Activated CD4-positive, CD25-positive, alpha-beta regulatory T cell treated with anti-CD3 and anti-CD28 coated beads, Interleukin-2, amount 50 U/mL, for 24 hours (primary cell): ENCODE data around the gene KRTAP4-9.
"Not testable (repeated sequence)": the region's sequence is repeated elsewhere in the genome, so short reads cannot be mapped to it uniquely, and the experiment has no call there.

Source experiments
- ATAC-seq, 2 donors: fragments of 150-1000 bp; cut with Tn5 transposase; one replicate each; pipeline ENCODE4 v1.10.0; 2021; ENCODE audit warnings: mild to moderate bottlenecking in 1 of 2, moderate library complexity in 1 of 2

The KRTAP4-9 gene

DNA sequence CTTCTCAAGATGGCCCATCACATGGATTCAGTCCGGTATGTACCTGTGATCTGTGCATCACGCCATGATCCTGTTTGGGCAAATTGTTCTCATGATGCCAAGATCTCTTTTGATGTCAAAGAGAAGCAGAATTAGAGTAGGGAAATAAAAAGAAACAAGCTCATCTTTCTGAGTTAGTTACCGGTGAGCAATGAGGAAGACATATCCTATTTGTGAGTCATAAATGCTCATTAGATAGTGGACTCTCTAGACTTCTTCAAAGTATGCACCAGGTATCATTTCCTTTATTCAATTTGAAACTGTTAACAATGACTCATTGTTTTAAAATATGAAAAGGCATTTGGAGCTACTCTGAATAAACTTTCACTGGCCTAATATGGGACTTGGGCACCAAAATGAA lies 26.8 kb downstream of the KRTAP4-9 start:
- peak in 1 of 2 donors; percentile 51 for ATAC-seq

DNA sequence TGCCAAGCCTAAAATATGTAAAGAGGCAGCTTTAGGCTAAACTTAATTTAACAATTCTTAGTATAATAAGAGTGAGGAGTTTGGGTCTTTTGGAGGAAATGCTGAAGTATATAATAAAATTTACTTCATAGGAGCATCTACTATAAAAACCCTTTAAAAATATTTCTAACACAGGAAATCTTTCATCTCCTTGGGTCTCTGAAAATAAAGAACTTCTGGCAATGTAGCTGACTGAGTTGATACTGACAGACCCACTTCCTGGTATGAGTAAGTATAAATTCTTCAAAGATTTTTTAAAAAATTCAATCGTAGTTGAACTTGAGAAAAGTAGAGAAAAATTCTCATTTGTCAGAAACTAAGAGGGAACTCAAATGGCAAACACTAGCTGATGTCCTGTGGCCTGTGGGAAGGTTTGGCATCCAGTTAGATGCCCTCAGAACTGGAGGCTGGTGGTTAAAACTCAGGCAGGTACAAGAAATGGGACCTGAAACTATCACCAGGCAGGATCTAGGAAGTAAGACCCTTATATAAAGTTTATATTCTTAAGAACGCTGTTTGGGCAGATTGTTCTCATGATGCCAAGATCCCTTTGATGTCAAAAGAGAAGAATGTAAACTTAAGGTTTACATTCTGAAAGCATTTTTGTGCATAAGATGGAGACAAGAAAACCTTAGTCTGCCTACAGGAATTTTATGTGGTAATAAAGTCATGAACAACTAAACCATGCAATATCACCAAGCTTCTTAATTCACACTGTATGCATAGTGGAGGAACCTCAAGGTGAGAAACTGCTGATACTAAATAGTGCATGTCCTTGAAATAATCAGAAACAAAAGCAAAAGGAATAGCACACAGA lies 28.9 kb downstream of the KRTAP4-9 start:
- ATAC-seq: no peak

DNA sequence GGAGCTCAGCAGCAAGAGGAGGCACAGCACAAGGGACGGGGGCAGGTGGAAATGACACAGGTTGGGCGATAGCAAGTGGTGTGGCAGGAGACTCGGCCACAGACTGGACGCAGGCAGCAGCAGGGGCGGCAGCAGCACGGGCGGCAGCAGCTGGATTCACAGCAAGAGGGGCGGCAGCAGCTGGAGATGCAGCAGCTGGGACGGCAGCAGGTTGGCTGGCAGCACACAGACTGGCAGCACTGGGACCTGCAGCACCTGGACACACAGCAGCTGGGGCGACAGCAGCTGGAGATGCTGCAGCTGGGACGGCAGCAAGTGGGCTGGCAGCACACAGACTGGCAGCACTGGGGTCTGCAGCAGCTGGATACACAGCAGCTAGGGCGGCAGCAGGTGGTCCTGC lies 34.7 kb downstream of the KRTAP4-9 start:
- not testable (repeated sequence) for ATAC-seq

DNA sequence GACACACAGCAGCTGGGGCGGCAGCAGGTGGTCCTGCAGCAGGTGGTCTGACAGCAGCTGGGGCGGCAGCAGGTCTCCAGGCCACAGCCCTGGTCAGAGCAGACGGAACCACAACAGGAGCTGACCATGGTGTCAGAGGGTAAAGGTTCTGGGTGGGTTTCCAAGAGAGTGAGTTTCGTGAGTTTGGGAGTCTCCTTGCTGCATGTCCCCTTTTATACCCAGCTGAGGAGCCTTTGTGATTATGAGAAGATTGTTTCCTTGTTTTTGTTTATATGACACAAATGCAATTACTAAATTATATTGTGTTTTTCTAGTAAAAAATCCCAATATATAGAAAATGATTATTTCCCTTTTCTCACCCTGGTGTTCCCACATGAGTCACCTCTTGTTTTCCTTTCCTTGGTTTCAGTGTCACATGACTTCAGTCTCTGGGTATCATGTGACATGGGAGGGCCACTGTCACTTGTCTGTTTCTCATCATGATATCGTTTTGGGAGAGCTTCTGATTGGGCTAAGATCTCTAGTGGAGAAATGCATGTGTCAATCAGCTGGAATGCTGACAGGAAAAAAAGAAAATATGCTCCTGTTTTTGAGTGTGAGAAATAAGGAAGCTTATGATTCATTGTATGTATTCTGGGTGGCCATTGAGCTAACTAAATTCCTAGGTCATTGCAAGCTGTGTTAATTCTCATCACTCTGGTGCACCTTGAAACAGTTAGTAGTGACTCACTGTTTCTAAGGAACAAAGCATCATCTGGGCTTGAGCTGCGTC lies 35.4 kb downstream of the KRTAP4-9 start, which contains the start of gene KRTAP4-6:
Gene KRTAP4-6 (minus strand): TSS at position 185 of the 772 bp plus-strand sequence. CDS start 57 bp downstream, at position 128.
- no peak for ATAC-seq

DNA sequence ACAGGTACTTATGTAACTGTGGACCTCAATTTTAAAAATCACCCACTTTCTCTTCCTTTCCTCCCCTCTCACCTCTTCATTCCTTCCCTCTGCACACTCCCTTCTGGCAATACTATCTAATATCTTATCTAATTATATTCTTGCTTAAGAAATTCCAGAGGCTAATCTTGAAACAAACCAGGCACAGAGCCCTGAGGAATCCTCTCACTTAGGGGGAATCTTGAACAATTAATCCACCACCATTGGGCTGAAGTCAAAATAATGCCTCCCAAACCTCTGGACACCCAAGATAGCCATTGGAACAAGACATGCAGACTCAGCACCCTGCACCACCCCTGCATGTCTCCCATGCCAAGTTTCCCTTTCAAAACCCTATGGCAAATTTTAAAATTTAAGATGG lies 36.2 kb downstream of the KRTAP4-9 start:
- no peak for ATAC-seq

DNA sequence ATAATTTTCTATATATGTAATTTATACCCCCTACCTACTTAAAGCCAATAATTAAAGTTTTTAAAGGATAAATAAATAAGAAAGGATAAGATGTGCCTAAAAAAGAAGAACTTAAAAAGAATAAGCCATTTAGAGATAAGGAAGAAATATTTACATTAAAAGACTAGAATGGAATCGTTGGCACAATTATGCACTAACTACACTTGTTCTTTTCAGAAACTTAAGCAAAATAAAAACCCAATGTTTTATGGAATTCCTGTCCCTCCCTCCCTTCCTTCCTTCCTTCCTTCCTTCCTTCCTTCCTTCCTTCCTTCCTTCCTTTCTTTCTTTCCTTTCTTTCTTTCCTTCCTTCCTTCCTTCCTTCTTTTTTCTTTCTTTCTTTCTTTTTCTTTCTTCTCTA lies 39.7 kb downstream of the KRTAP4-9 start:
- no peak for ATAC-seq

DNA sequence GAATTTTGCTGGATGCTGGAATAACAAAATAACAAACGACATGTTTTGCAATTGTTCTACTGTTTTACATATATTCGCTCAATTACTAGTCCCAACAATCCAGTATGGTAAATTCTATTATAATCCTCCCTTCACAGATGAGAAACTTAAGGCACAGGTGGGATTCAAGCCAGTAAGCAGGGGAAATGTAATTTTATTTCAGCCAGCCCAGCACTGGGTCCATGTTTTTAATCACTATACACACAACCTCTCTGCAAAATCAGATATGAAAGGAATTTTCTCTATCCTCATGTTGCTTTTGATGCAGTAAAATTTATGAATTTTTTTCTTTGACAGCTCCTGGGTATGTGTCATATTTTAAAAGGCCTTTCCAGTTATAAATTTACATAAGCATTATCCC lies 40.1 kb downstream of the KRTAP4-9 start:
- ATAC-seq: no peak

DNA sequence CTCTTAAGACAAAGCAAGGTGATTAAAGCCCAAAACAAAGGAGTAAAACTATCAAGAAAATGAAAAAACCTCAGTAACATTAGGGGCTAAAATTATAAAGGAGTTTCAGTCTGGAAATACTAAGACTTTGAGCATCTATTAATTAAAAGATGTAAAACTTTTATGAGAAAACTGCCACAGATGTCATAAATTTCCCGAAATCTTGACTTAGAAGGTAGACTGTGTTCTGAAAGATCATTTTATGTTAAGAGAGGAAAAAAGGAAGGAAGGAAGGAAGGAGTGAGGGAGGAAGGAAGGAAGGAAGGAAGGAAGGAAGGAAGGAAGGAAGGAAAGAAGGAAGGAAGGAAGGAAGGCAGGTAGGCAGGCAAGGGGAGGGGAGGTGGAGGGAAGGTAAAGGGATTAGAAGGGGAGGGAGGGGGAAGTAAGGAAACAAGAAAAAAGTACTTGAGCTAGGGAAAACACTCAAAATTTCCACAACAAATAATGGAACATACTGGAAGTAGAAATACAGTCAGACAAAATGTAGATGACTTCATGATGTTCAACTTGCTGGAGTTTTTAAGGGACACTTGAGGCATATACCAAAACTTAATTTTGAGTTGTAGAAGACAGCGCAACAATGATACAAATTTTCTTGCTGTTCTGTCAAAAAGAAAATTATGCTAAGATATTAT lies 42.5 kb downstream of the KRTAP4-9 start:
- no peak for ATAC-seq

DNA sequence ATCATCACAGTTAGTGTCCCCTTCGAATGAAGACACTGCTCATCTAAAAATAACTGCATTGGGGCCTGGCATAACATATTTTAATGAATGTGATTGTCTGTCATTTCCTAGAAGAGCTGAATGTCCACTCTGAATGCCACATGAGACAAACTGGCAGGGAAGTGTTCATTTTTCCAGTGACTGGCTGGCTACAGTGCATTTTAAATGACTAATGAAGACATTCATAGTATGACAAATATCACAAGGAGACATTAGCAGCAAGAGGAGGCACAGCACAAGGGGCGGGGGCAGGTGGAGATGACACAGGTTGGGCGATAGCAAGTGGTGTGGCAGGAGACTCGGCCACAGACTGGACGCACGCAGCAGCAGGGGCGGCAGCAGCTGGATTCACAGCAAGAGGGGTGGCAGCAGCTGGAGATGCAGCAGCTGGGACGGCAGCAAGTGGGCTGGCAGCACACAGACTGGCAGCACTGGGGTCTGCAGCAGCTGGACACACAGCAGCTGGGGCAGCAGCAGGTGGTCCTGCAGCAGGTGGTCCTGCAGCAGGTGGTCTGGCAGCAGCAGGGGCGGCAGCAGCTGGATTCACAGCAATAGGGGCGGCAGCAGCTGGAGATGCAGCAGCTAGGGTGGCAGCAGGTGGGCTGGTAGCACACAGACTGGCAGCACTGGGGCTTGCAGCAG lies 43.9 kb downstream of the KRTAP4-9 start:
- not testable (repeated sequence) for ATAC-seq

DNA sequence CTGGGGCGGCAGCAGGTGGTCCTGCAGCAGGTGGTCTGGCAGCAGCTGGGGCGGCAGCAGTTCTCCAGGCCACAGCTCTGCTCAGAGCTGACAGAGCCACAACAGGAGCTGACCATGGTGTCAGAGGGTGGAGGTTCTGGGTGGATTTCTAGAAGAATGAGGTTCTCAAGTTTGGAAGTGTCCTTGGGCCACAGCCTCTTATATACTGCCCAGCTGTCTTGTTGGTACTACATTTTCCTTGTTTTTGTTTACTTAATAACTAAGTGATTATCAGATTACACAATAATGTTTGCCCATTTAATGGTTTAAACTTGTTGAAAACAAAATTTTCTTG lies 44.4 kb downstream of the KRTAP4-9 start, which contains the start of gene KRTAP4-5:
Gene KRTAP4-5 (minus strand): TSS at position 174 of the 334 bp plus-strand sequence. CDS start 58 bp downstream, at position 116.
- no peak for ATAC-seq

DNA sequence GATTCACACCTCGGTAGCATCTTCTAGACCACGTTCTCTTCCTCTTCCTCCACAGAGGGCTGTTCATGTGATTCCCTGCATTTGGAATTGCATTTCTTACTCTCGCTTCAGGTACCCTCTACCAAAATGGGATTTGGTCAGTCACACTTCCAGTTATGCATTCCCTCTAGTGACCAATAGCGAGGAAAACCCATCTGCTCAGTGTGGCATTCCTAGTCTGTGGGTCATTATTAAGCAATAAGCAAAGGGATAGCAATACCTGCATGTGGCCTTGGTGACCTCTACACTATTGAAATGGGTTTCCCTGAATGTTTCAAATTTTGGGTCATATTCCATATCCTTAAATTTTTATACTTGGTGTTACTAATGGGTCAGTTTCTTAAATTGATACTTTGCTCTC lies 44.8 kb downstream of the KRTAP4-9 start:
- no peak for ATAC-seq

DNA sequence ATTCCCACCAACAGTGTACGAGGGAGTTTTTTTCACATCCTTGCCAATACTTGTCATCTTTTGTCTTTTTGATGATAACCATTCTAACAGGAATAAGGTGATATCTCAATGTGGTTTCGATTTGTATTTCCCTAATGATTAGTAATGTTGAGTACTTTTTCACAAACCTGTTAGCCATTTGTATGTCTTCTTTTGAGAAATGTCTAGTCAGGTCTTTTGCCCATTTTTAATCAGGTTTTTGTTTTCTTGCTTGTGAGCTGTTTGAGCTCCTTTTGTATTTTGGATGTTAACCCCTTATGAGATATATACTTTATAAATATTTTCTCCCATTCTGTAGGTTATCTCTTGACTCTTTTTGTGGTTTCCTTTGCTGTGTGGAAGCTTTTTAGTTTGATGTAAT lies 46.3 kb downstream of the KRTAP4-9 start:
- no peak for ATAC-seq

DNA sequence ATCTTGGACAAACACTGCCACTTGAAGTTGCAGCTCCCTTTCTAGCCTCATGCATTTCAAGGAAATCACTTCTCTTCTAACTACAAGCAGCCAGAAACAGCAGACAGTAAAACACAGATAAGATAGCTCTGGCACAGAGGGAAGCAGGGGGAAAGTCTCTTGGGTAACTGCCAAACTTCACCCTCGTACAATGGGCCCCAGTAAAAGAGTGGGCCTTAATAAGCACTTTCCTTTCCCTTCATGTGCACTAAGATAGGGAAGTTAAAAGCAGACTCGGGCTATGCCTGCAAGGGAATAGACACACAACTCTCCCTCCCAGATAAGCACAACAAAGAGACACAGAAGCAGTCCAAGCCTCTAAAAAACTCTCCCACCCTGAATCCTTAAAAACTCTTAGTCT lies 48.7 kb downstream of the KRTAP4-9 start:
- no peak for ATAC-seq
